ENCODE measurements around the gene S100A2.

The S100A2 gene

GRCh38 chr1:153571706-153572105 lies 6.1 kb upstream of the S100A2 start:
- no peaks in the 10 kb centered on the region for H3K9me3 ChIP-seq (ENCODE audit: insufficient read depth, low read depth, low read length)
- H3K79me2 ChIP-seq (ENCODE audit: control insufficient read depth, insufficient read depth, low read length, poor library complexity): peaks cover 9% of the 10 kb centered on the region
- no CpG with 5 or more reads among the region's 7 CpGs for WGBS (ENCODE audit: extremely low coverage, insufficient coverage, insufficient read length)
- peaks cover 29% of the 10 kb centered on the region for H3K79me1 ChIP-seq (ENCODE audit: low read length)
- no peak overlapping the region for H3K4me2 ChIP-seq (ENCODE audit: low read length)
- H2BK12ac ChIP-seq (ENCODE audit: low read length): peak overlapping the region; percentile 76
- H3K4me3 ChIP-seq (ENCODE audit: low read depth, low read length): no peak overlapping the region
- peaks cover 14 to 21% of the 10 kb centered on the region in 2 experiments for H3K4me1 ChIP-seq (ENCODE audit: control insufficient read depth in 1 of 2, insufficient read depth in 2 of 2, low read length in 2 of 2)
- H3K14ac ChIP-seq (ENCODE audit: low read length): no peak overlapping the region
- no peaks in the 10 kb centered on the region for H3K36me3 ChIP-seq (ENCODE audit: control insufficient read depth in 1 of 2, insufficient read depth in 2 of 2, low read length in 2 of 2)
- no peaks in the 10 kb centered on the region for H3K27me3 ChIP-seq (ENCODE audit: insufficient read depth, low read length)
- peak overlapping the region; percentile 21 for H4K91ac ChIP-seq (ENCODE audit: low read depth, low read length)
- H3K27ac ChIP-seq (ENCODE audit: low read depth, low read length): no peak overlapping the region
- no peak overlapping the region for H3K18ac ChIP-seq (ENCODE audit: low read length)
- H2AFZ ChIP-seq (ENCODE audit: insufficient read depth, low read length, poor library complexity): no peak overlapping the region
- no peak overlapping the region for H3K4ac ChIP-seq (ENCODE audit: low read depth, low read length)
- H3K9ac ChIP-seq (ENCODE audit: low read length): no peak overlapping the region
- no peak overlapping the region for H2BK5ac ChIP-seq (ENCODE audit: low read depth, low read length, poor library complexity)
- DNase-seq: no peak
- H2AK5ac ChIP-seq (ENCODE audit: low read length): peak overlapping the region; percentile 13
- no peak overlapping the region for H4K8ac ChIP-seq (ENCODE audit: low read depth, low read length)
- no peak overlapping the region for H3K23ac ChIP-seq (ENCODE audit: low read length)
- H4K12ac ChIP-seq (ENCODE audit: low read depth, low read length): no peak overlapping the region
- H2BK120ac ChIP-seq (ENCODE audit: insufficient read depth, low read length, poor library complexity): no peak overlapping the region

- Histone ChIP-seq H4K12ac (ENCODE audit: low read depth, low read length) (no peak overlapping the region), H4K91ac (ENCODE audit: low read depth, low read length) (peak overlapping the region; percentile 53)
Observed at GRCh38 chr1:153570874-153571273, 5.2 kb upstream of the S100A2 start.

DNA sequence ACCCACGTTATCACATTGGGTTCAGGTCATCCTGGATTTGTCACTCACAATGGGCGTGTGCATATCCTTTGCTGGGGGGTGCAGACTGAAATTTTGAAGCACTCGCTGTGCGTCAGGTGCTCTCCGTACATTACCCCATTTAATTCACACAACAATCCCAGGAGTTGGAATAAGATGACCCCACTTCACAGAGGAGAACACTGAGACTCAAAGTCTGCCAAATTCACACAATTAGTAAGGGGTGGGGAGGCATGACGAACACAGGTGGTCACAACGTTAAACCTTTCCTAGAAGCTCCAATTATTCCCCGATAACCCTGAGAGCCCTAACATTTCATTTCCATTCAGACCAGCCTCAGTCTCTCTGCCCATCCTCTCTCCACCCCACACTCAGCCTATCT lies 3.8 kb upstream of the S100A2 start:
- Histone ChIP-seq H3K79me1 (ENCODE audit: low read length) (peaks cover 47% of the 10 kb centered on the region), H4K12ac (ENCODE audit: low read depth, low read length) (no peak overlapping the region), H2BK120ac (ENCODE audit: insufficient read depth, low read length, poor library complexity) (peak overlapping the region; percentile 93), H3K18ac (ENCODE audit: low read length) (no peak overlapping the region), H3K4ac (ENCODE audit: low read depth, low read length) (peak overlapping the region; percentile 26), H3K4me3 (ENCODE audit: low read depth, low read length) (no peak overlapping the region), H3K27ac (ENCODE audit: low read depth, low read length) (peak overlapping the region; percentile 100), H2BK5ac (ENCODE audit: low read depth, low read length, poor library complexity) (peak overlapping the region; percentile 4), H2BK12ac (ENCODE audit: low read length) (peak overlapping the region; percentile 85), H3K14ac (ENCODE audit: low read length) (peak overlapping the region; percentile 66), H3K79me2 (ENCODE audit: control insufficient read depth, insufficient read depth, low read length, poor library complexity) (peaks cover 16% of the 10 kb centered on the region), H3K4me2 (ENCODE audit: low read length) (no peak overlapping the region), H3K4me1 (ENCODE audit: control insufficient read depth in 1 of 2, insufficient read depth in 2 of 2, low read length in 2 of 2) (peaks cover 28 to 39% of the 10 kb centered on the region in 2 experiments), H2AFZ (ENCODE audit: insufficient read depth, low read length, poor library complexity) (no peak overlapping the region), H3K9ac (ENCODE audit: low read length) (no peak overlapping the region), H4K8ac (ENCODE audit: low read depth, low read length) (peak overlapping the region; percentile 0), H3K36me3 (ENCODE audit: control insufficient read depth in 1 of 2, insufficient read depth in 2 of 2, low read length in 2 of 2) (no peaks in the 10 kb centered on the region), H3K27me3 (ENCODE audit: insufficient read depth, low read length) (no peaks in the 10 kb centered on the region), H3K9me3 (ENCODE audit: insufficient read depth, low read depth, low read length) (no peaks in the 10 kb centered on the region), H2AK5ac (ENCODE audit: low read length) (peak overlapping the region; percentile 73), H4K91ac (ENCODE audit: low read depth, low read length) (peak overlapping the region; percentile 96), H3K23ac (ENCODE audit: low read length) (no peak overlapping the region)
- no CpG with 5 or more reads among the region's 8 CpGs for WGBS (ENCODE audit: extremely low coverage, insufficient coverage, insufficient read length)
- no peak for DNase-seq

More at GRCh38 chr1:153570874-153571273, 5.2 kb upstream of the S100A2 start:
- no peak for DNase-seq
- Histone ChIP-seq H3K79me1 (ENCODE audit: low read length) (peaks cover 36% of the 10 kb centered on the region), H2BK120ac (ENCODE audit: insufficient read depth, low read length, poor library complexity) (no peak overlapping the region), H3K27me3 (ENCODE audit: insufficient read depth, low read length) (no peaks in the 10 kb centered on the region), H3K9ac (ENCODE audit: low read length) (no peak overlapping the region), H2BK12ac (ENCODE audit: low read length) (no peak overlapping the region), H3K27ac (ENCODE audit: low read depth, low read length) (no peak overlapping the region), H3K4me3 (ENCODE audit: low read depth, low read length) (no peak overlapping the region), H2AK5ac (ENCODE audit: low read length) (no peak overlapping the region), H3K4me1 (ENCODE audit: control insufficient read depth in 1 of 2, insufficient read depth in 2 of 2, low read length in 2 of 2) (peaks cover 21 to 28% of the 10 kb centered on the region in 2 experiments), H2AFZ (ENCODE audit: insufficient read depth, low read length, poor library complexity) (no peak overlapping the region), H3K18ac (ENCODE audit: low read length) (no peak overlapping the region), H4K8ac (ENCODE audit: low read depth, low read length) (no peak overlapping the region), H2BK5ac (ENCODE audit: low read depth, low read length, poor library complexity) (no peak overlapping the region), H3K4ac (ENCODE audit: low read depth, low read length) (no peak overlapping the region), H3K4me2 (ENCODE audit: low read length) (no peak overlapping the region), H3K14ac (ENCODE audit: low read length) (no peak overlapping the region), H3K79me2 (ENCODE audit: control insufficient read depth, insufficient read depth, low read length, poor library complexity) (peaks cover 10% of the 10 kb centered on the region), H3K23ac (ENCODE audit: low read length) (no peak overlapping the region), H3K9me3 (ENCODE audit: insufficient read depth, low read depth, low read length) (no peaks in the 10 kb centered on the region), H3K36me3 (ENCODE audit: control insufficient read depth in 1 of 2, insufficient read depth in 2 of 2, low read length in 2 of 2) (no peaks in the 10 kb centered on the region)
- WGBS (ENCODE audit: extremely low coverage, insufficient coverage, insufficient read length): no CpG with 5 or more reads among the region's 5 CpGs

- Histone ChIP-seq H3K79me2 (ENCODE audit: control insufficient read depth, insufficient read depth, low read length, poor library complexity) (peaks cover 16% of the 10 kb centered on the region), H3K9me3 (ENCODE audit: insufficient read depth, low read depth, low read length) (no peaks in the 10 kb centered on the region), H2BK12ac (ENCODE audit: low read length) (peak overlapping the region; percentile 53), H3K4me3 (ENCODE audit: low read depth, low read length) (no peak overlapping the region), H3K18ac (ENCODE audit: low read length) (peak overlapping the region; percentile 85), H4K8ac (ENCODE audit: low read depth, low read length) (peak overlapping the region; percentile 80), H2AFZ (ENCODE audit: insufficient read depth, low read length, poor library complexity) (peak overlapping the region; percentile 30), H2AK5ac (ENCODE audit: low read length) (peak overlapping the region; percentile 80), H4K12ac (ENCODE audit: low read depth, low read length) (peak overlapping the region; percentile 26), H2BK5ac (ENCODE audit: low read depth, low read length, poor library complexity) (peak overlapping the region; percentile 99), H3K79me1 (ENCODE audit: low read length) (peaks cover 56% of the 10 kb centered on the region), H3K27me3 (ENCODE audit: insufficient read depth, low read length) (no peaks in the 10 kb centered on the region), H3K23ac (ENCODE audit: low read length) (no peak overlapping the region), H3K4me1 (ENCODE audit: control insufficient read depth in 1 of 2, insufficient read depth in 2 of 2, low read length in 2 of 2) (peaks cover 37 to 48% of the 10 kb centered on the region in 2 experiments), H3K27ac (ENCODE audit: low read depth, low read length) (peak overlapping the region; percentile 100), H3K36me3 (ENCODE audit: control insufficient read depth in 1 of 2, insufficient read depth in 2 of 2, low read length in 2 of 2) (no peaks in the 10 kb centered on the region), H3K9ac (ENCODE audit: low read length) (no peak overlapping the region), H3K4ac (ENCODE audit: low read depth, low read length) (peak overlapping the region; percentile 66), H4K91ac (ENCODE audit: low read depth, low read length) (peak overlapping the region; percentile 100), H2BK120ac (ENCODE audit: insufficient read depth, low read length, poor library complexity) (peak overlapping the region; percentile 93), H3K14ac (ENCODE audit: low read length) (peak overlapping the region; percentile 82), H3K4me2 (ENCODE audit: low read length) (peak overlapping the region; percentile 29)
- WGBS (ENCODE audit: extremely low coverage, insufficient coverage, insufficient read length): no CpG with 5 or more reads among the region's 25 CpGs
- peak; percentile 98 to 99 for DNase-seq
Observed at GRCh38 chr1:153568367-153569099, 2.9 kb upstream of the S100A2 start.
